Keratinocyte (primary cell): ENCODE results near the gene TBX21. TPM values are rescaled to one million over a fixed set of nuclear protein-coding genes. Genes with fewer than 3 reads are reported as not detected.

Experiments
- DNase-seq: peaks from one replicate; pipeline ENCODE4 v3.0.0-alpha.2; 2011; ENCODE audit warnings: low read depth, missing footprints, low spot score
- FAIRE-seq: peaks from 2 replicates; lab custom pipeline; 2011; peaks lifted over from hg19 to GRCh38; lab: Jason Lieb, UNC
- H2AFZ ChIP-seq: 2 replicates; pipeline ENCODE4 v1.6.0; 2012; ENCODE audit warnings: low read length, control low read depth, inconsistent platforms; ENCODE audit not compliant: control insufficient read depth
- H3K27ac ChIP-seq: 2 replicates; pipeline ENCODE4 v1.5.1; 2011; ENCODE audit warnings: low read length; ENCODE audit not compliant: control insufficient read depth, insufficient read depth
- H3K27me3 ChIP-seq: 3 replicates; pipeline ENCODE4 v1.6.0; 2011; ENCODE audit warnings: low read length; ENCODE audit not compliant: control insufficient read depth, insufficient read depth; ENCODE audit errors: extremely low read depth
- H3K36me3 ChIP-seq, 2 experiments: 2 replicates in 1 of 2; 3 replicates in 1 of 2; pipeline ENCODE4 v1.5.1; 2011; ENCODE audit warnings: low read length in 2 of 2, mild to moderate bottlenecking in 1 of 2; ENCODE audit not compliant: control insufficient read depth in 2 of 2, insufficient read depth in 2 of 2; ENCODE audit errors: extremely low read depth in 1 of 2
- H3K4me1 ChIP-seq: 3 replicates; pipeline ENCODE4 v1.5.1; 2011; ENCODE audit warnings: low read length; ENCODE audit not compliant: control insufficient read depth, insufficient read depth; ENCODE audit errors: extremely low read depth
- H3K4me2 ChIP-seq: 3 replicates; pipeline ENCODE4 v1.6.0; 2011; ENCODE audit warnings: low read depth, low read length; ENCODE audit not compliant: control insufficient read depth, insufficient read depth; ENCODE audit errors: extremely low read depth
- H3K4me3 ChIP-seq, 3 experiments: fragments of 200-600 bp in 1 of 3; sonication (generic) in 1 of 3; 2 replicates in 2 of 3; 3 replicates in 1 of 3; pipeline ENCODE4 v1.5.1; 2011 to 2016; ENCODE audit warnings: low read length in 3 of 3, mild to moderate bottlenecking in 3 of 3, control low read depth in 2 of 3, inconsistent platforms in 1 of 3, low read depth in 1 of 3, mixed read lengths in 1 of 3, mixed run types in 1 of 3, moderate library complexity in 1 of 3; ENCODE audit not compliant: control insufficient read depth in 2 of 3, insufficient read depth in 2 of 3; ENCODE audit errors: extremely low read depth in 1 of 3
- H3K79me2 ChIP-seq: 2 replicates; pipeline ENCODE4 v1.6.0; 2012; ENCODE audit warnings: low read length; ENCODE audit not compliant: control insufficient read depth, insufficient read depth
- H3K9ac ChIP-seq: 3 replicates; pipeline ENCODE4 v1.6.0; 2011; ENCODE audit warnings: low read length; ENCODE audit not compliant: control insufficient read depth, insufficient read depth; ENCODE audit errors: extremely low read depth
- H3K9me1 ChIP-seq: 3 replicates; pipeline ENCODE4 v1.6.0; 2011; ENCODE audit warnings: low read length; ENCODE audit not compliant: control insufficient read depth, insufficient read depth; ENCODE audit errors: extremely low read depth
- H3K9me3 ChIP-seq: 2 replicates; pipeline ENCODE4 v1.5.1; 2012; ENCODE audit warnings: low read depth, low read length; ENCODE audit not compliant: control insufficient read depth
- H4K20me1 ChIP-seq: 3 replicates; pipeline ENCODE4 v1.6.0; 2011; ENCODE audit warnings: low read length; ENCODE audit not compliant: control insufficient read depth, insufficient read depth; ENCODE audit errors: extremely low read depth
- EZH2 ChIP-seq: IDR thresholded peaks from one replicate; pipeline ENCODE4 v1.6.1; 2012; ENCODE audit warnings: inconsistent platforms, mild to moderate bottlenecking, low read length, moderate library complexity
- dilution Hi-C: fragments of 300-500 bp; cut with MboI; formaldehyde crosslinking; loops from one replicate; pipeline ENCODE4 v1.7.0; 2020; ENCODE audit warnings: low sequenced_read_pairs; ENCODE audit not compliant: extremely low pct_ligation_motif_present
- polyA plus RNA-seq, 5 experiments: library from polyadenylated mRNA; depleted of rRNA in 3 of 5; stranded (reverse) in 3 of 5; stranded (forward) in 1 of 5; unstranded in 1 of 5; fragments of >200 nt; gene quantifications; 1 replicate in 1 of 5; 2 replicates in 3 of 5; 3 replicates in 1 of 5; pipeline versions ENCODE4 v1.2.1 to v1.2.3, GENCODE V29; 2011 to 2012; ENCODE audit warnings: missing spikeins in 2 of 5, low read depth in 1 of 5, low replicate concordance in 1 of 5
- TF ChIP-seq, protein P1 (sequence below), 3 experiments: IDR thresholded peaks in 1 of 3; conservative IDR thresholded peaks in 1 of 3; optimal IDR thresholded peaks in 1 of 3; 2 replicates in 2 of 3; 3 replicates in 1 of 3; pipeline versions ENCODE3 to v1.5.1; 2011; ENCODE audit warnings: low read length in 3 of 3, mild to moderate bottlenecking in 3 of 3, moderate library complexity in 2 of 3, control low read depth in 1 of 3, inconsistent platforms in 1 of 3; ENCODE audit not compliant: insufficient read depth in 2 of 3; ENCODE audit errors: extremely low read depth in 1 of 3

TBX21 gene
- polyA plus RNA-seq, 1 donor (not counting 4 experiments of a cell fraction or from before 2014, with no cell fraction given), result not detected

- peaks cover 38% of the 10 kb centered on the region for H3K27me3 ChIP-seq
- TF ChIP-seq EZH2, result no peak
- TF ChIP-seq, protein P1, sequence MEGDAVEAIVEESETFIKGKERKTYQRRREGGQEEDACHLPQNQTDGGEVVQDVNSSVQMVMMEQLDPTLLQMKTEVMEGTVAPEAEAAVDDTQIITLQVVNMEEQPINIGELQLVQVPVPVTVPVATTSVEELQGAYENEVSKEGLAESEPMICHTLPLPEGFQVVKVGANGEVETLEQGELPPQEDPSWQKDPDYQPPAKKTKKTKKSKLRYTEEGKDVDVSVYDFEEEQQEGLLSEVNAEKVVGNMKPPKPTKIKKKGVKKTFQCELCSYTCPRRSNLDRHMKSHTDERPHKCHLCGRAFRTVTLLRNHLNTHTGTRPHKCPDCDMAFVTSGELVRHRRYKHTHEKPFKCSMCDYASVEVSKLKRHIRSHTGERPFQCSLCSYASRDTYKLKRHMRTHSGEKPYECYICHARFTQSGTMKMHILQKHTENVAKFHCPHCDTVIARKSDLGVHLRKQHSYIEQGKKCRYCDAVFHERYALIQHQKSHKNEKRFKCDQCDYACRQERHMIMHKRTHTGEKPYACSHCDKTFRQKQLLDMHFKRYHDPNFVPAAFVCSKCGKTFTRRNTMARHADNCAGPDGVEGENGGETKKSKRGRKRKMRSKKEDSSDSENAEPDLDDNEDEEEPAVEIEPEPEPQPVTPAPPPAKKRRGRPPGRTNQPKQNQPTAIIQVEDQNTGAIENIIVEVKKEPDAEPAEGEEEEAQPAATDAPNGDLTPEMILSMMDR (optimal IDR thresholded peaks at IDR 0.05 in 1 of 3, IDR thresholded peaks at IDR 0.05 in 1 of 3, conservative IDR thresholded peaks at IDR 0.05 in 1 of 3; ENCODE audit: extremely low read depth in 1 of 3, insufficient read depth in 2 of 3, low read length in 3 of 3), result no peak
- peaks cover under 1% of the 10 kb centered on the region for H4K20me1 ChIP-seq
- H3K4me3 ChIP-seq, result no peak overlapping the region
- H3K36me3 ChIP-seq, result peaks cover 0 to 1% of the 10 kb centered on the region in 2 experiments
- dilution Hi-C loops, result no loop called here
- H3K9me3 ChIP-seq, result no peaks in the 10 kb centered on the region
- no peaks in the 10 kb centered on the region for H3K79me2 ChIP-seq
- FAIRE-seq (no peak), DNase-seq (no peak)
- H3K4me1 ChIP-seq, result no peaks in the 10 kb centered on the region
- no peak overlapping the region for H2AFZ ChIP-seq
- H3K27ac ChIP-seq, result no peak overlapping the region
- no peak overlapping the region for H3K4me2 ChIP-seq
- H3K9me1 ChIP-seq, result no peaks in the 10 kb centered on the region
- no peak overlapping the region for H3K9ac ChIP-seq
Measured at GRCh38 chr17:47711366-47712099, 21.5 kb upstream of the TBX21 start.

- no peak for FAIRE-seq
Measured at GRCh38 chr17:47712330-47713023, 20.6 kb upstream of the TBX21 start.

More at GRCh38 chr17:47712330-47713023, 20.6 kb upstream of the TBX21 start:
- Histone ChIP-seq H3K36me3 (peaks cover 0 to 1% of the 10 kb centered on the region in 2 experiments), H3K79me2 (no peaks in the 10 kb centered on the region), H3K4me2 (no peak overlapping the region), H3K9me1 (no peaks in the 10 kb centered on the region), H3K27me3 (peaks cover 45% of the 10 kb centered on the region), H3K9me3 (no peaks in the 10 kb centered on the region), H3K27ac (no peak overlapping the region), H2AFZ (no peak overlapping the region), H3K4me3 (no peak overlapping the region), H3K4me1 (no peaks in the 10 kb centered on the region), H4K20me1 (no peaks in the 10 kb centered on the region), H3K9ac (no peak overlapping the region)
- dilution Hi-C loops, result no loop called here
- TF ChIP-seq EZH2, result no peak
- TF ChIP-seq, protein P1 (optimal IDR thresholded peaks at IDR 0.05 in 1 of 3, IDR thresholded peaks at IDR 0.05 in 1 of 3, conservative IDR thresholded peaks at IDR 0.05 in 1 of 3; ENCODE audit: extremely low read depth in 1 of 3, insufficient read depth in 2 of 3, low read length in 3 of 3), result no peak
- DNase-seq, result no peak
